ENCODE data around the gene PIBF1.

PIBF1 gene

DNA sequence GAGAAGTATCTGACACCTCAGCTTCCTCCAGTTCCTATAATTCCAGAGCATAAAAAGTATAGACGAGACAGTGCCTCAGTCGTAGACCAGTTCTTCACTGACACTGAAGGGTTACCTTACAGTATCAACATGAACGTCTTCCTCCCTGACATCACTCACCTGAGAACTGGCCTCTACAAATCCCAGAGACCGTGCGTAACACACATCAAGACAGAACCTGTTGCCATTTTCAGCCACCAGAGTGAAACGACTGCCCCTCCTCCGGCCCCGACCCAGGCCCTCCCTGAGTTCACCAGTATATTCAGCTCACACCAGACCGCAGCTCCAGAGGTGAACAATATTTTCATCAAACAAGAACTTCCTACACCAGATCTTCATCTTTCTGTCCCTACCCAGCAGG is 279.9 kb downstream of the PIBF1 start:
- no peak for DNase-seq

GRCh38 chr13:73062468-73062867 is 280.5 kb downstream of the PIBF1 start:
- DNase-seq, result no peak

GRCh38 chr13:73063166-73063565 is 281.2 kb downstream of the PIBF1 start:
- no peak for DNase-seq

- DNase-seq, result no peak
Measured at GRCh38 chr13:73065036-73065435, 283.1 kb downstream of the PIBF1 start.

GRCh38 chr13:73065665-73066340 is 283.9 kb downstream of the PIBF1 start:
- DNase-seq, result no peak

Data from CD4-positive, alpha-beta T cell treated with Interleukin-17A for 1 hour (primary cell).